Natural killer cell (primary cell): ENCODE results near the gene CENPC. TPM values are rescaled to one million over a fixed set of nuclear protein-coding genes. Genes with fewer than 3 reads are reported as not detected.
"Not testable (repeated sequence)": the region's sequence is repeated elsewhere in the genome, so short reads cannot be mapped to it uniquely, and the experiment has no call there.

ENCODE experiments used
- ATAC-seq, 3 donors: fragments of 150-1000 bp in 2 of 3; fragments of 200-7000 bp in 1 of 3; cut with Tn5 transposase; 1 replicate in 1 of 3; 2 replicates in 2 of 3; pipeline ENCODE4 v1.10.0; 2021; ENCODE audit warnings: mild to moderate bottlenecking in 2 of 3, moderate library complexity in 2 of 3
- DNase-seq, 2 donors: peaks; one replicate each; pipeline versions ENCODE4 v3.0.0 to v3.0.0-alpha.2; 2013 to 2021; ENCODE audit warnings: mixed read lengths in 1 of 2
- H3K27ac ChIP-seq: one replicate; pipeline ENCODE4 v1.5.1; 2013; ENCODE audit warnings: mild to moderate bottlenecking, low read length
- H3K27me3 ChIP-seq: one replicate; pipeline ENCODE4 v1.6.1; 2013; ENCODE audit warnings: low read length; ENCODE audit not compliant: control insufficient read depth, insufficient read depth
- H3K36me3 ChIP-seq: one replicate; pipeline ENCODE4 v1.6.1; 2013; ENCODE audit warnings: low read length; ENCODE audit not compliant: control insufficient read depth, insufficient read depth
- H3K4me1 ChIP-seq: one replicate; pipeline ENCODE4 v1.6.1; 2013; ENCODE audit warnings: low read length; ENCODE audit not compliant: control insufficient read depth, insufficient read depth
- H3K4me3 ChIP-seq: one replicate; pipeline ENCODE4 v1.5.1; 2013; ENCODE audit warnings: low read length
- H3K9me3 ChIP-seq: one replicate; pipeline ENCODE4 v1.6.1; 2013; ENCODE audit warnings: low read length; ENCODE audit not compliant: control insufficient read depth, insufficient read depth
- H3K27ac Mint-ChIP-seq, 2 donors: one replicate each; pipeline ENCODE4 v1.8.0; 2022; ENCODE audit warnings: mild to moderate bottlenecking in 2 of 2, mixed read lengths in 2 of 2, moderate library complexity in 1 of 2
- H3K27me3 Mint-ChIP-seq, 2 donors: one replicate each; pipeline ENCODE4 v1.8.0; 2022; ENCODE audit warnings: low read depth in 2 of 2, mixed read lengths in 2 of 2
- H3K36me3 Mint-ChIP-seq: one replicate; pipeline ENCODE4 v1.8.0; 2022; ENCODE audit warnings: mixed read lengths
- H3K4me1 Mint-ChIP-seq, 2 donors: one replicate each; pipeline ENCODE4 v1.8.0; 2022; ENCODE audit warnings: mixed read lengths in 2 of 2
- H3K4me3 Mint-ChIP-seq: one replicate; pipeline ENCODE4 v1.8.0; 2022; ENCODE audit warnings: mild to moderate bottlenecking, moderate library complexity, mixed read lengths
- H3K9me3 Mint-ChIP-seq, 2 donors: one replicate each; pipeline ENCODE4 v1.8.0; 2022; ENCODE audit warnings: mixed read lengths in 2 of 2
- WGBS: methylation state at CpG from one replicate; pipeline ENCODE4 v1.1.7; 2013; ENCODE audit warnings: missing lambda C conversion rate; ENCODE audit not compliant: insufficient coverage; 5-methylcytosine and 5-hydroxymethylcytosine counted together
- intact Hi-C: fragments of 100-400 bp; cut with micrococcal nuclease; formaldehyde crosslinking; loops from one replicate; pipeline ENCODE4 v1.14.2; 2022
- total RNA-seq, 4 donors: library from RNA; stranded (reverse); fragments of 120-200 nt in 1 of 4; gene quantifications; one replicate each; pipeline versions ENCODE4 v1.2.3 to v1.2.4, GENCODE V29; 2013 to 2022
- TF ChIP-seq, protein P1 (sequence below): fragments of 200-600 bp; IDR thresholded peaks from one replicate; pipeline ENCODE4 v1.8.0; 2022; ENCODE audit warnings: antibody characterized with exemption

CENPC gene
- total RNA-seq, 3 donors from 2014 or later (not counting 1 experiment from before 2014, with no cell fraction given), result 78.6 to 93.6 (median 91.1) TPM

DNA sequence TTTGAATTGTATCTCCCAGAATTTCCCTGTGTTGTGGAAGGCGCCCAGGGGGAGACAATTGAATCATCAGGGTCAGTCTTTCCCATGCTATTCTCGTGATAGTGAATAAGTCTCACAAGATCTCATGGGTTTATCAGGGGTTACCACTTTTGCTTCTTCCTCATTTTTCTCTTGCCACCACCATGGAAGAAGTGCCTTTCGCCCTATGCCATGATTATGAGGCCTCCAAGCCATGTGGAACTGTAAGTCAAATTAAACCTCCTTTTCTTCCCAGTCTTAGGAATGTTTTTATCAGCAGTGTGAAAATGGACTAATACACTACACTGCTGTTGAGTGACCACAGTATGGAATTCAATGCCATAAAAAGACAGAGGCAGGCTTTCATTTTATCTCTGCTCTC, 12.2 kb downstream of the CENPC start:
- H3K27me3 ChIP-seq, result no peaks in the 10 kb centered on the region
- 100% methylated on average over 3 of the region's 3 CpGs for WGBS
- Mint-ChIP-seq H3K27ac (peak overlapping the region in 1 of 2 donors; percentile 29), H3K9me3 (no peaks in the 10 kb centered on the region), H3K36me3 (peaks cover 32% of the 10 kb centered on the region), H3K4me3 (no peak overlapping the region), H3K27me3 (no peaks in the 10 kb centered on the region), H3K4me1 (peaks cover 46 to 53% of the 10 kb centered on the region in 2 donors)
- no peak for DNase-seq
- H3K27ac ChIP-seq, result no peak overlapping the region
- H3K4me1 ChIP-seq, result no peaks in the 10 kb centered on the region
- intact Hi-C loops, result no loop called here
- no peak overlapping the region for H3K4me3 ChIP-seq
- H3K36me3 ChIP-seq, result peaks cover 75% of the 10 kb centered on the region
- ATAC-seq, result no peak
- TF ChIP-seq, protein P1, sequence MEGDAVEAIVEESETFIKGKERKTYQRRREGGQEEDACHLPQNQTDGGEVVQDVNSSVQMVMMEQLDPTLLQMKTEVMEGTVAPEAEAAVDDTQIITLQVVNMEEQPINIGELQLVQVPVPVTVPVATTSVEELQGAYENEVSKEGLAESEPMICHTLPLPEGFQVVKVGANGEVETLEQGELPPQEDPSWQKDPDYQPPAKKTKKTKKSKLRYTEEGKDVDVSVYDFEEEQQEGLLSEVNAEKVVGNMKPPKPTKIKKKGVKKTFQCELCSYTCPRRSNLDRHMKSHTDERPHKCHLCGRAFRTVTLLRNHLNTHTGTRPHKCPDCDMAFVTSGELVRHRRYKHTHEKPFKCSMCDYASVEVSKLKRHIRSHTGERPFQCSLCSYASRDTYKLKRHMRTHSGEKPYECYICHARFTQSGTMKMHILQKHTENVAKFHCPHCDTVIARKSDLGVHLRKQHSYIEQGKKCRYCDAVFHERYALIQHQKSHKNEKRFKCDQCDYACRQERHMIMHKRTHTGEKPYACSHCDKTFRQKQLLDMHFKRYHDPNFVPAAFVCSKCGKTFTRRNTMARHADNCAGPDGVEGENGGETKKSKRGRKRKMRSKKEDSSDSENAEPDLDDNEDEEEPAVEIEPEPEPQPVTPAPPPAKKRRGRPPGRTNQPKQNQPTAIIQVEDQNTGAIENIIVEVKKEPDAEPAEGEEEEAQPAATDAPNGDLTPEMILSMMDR, result no peak
- H3K9me3 ChIP-seq, result no peaks in the 10 kb centered on the region

DNA sequence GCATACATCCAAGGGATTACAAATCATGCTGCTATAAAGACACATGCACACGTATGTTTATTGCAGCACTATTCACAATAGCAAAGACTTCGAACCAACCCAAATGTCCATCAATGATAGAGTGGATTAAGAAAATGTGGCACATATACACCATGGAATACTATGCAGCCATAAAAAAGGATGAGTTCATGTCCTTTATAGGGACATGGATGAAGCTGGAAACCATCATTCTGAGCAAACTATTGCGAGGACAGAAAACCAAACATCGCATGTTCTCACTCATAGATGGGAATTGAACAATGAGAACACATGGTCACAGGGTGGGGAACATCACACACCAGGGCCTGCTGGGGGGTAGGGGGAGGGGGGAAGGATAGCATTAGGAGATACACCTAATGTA, 12.9 kb downstream of the CENPC start:
- peaks cover 71% of the 10 kb centered on the region for H3K36me3 ChIP-seq
- WGBS, result 100% methylated on average over 3 of the region's 4 CpGs
- H3K4me3 ChIP-seq, ATAC-seq, H3K9me3 ChIP-seq, H3K27me3 ChIP-seq, intact Hi-C loops, H3K27me3 Mint-ChIP-seq, H3K27ac Mint-ChIP-seq, DNase-seq, H3K27ac ChIP-seq, H3K4me3 Mint-ChIP-seq, H3K4me1 ChIP-seq, H3K9me3 Mint-ChIP-seq: not testable (repeated sequence)
- peaks cover 32% of the 10 kb centered on the region for H3K36me3 Mint-ChIP-seq
- H3K4me1 Mint-ChIP-seq, result peaks cover 44 to 53% of the 10 kb centered on the region in 2 donors

DNA sequence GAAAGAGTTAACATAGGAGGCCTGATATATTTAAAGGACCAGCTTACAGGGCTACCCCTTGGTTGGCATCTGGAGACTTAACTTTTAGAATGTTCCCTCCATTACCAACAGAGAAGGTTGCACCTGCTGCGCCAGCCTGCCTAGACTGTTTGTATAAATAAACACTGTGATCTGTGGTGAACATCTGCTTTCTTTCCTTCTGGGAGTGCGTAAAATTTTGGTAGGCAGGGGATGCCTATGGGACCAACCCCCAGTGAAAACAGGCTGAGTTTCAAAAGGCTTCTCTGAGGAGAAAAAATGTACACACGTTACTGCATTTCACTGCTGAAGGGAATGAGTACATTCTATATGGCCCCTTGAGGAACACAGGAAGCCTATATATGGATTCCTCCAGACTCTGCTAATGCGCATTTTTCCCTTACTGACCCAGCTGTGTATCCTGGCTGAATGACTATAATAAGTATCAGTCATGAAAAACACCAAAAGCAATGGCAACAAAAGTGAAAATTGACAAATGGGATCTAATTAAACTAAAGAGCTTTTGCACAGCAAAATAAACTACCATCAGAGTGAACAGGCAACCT, 13.8 kb downstream of the CENPC start:
- no peak overlapping the region for H3K4me3 ChIP-seq
- no peaks in the 10 kb centered on the region for H3K9me3 ChIP-seq
- no peaks in the 10 kb centered on the region for H3K27me3 ChIP-seq
- peaks cover 39% of the 10 kb centered on the region for H3K36me3 Mint-ChIP-seq
- DNase-seq, result no peak
- no peak overlapping the region for H3K4me3 Mint-ChIP-seq
- H3K4me1 Mint-ChIP-seq, result peaks cover 49 to 61% of the 10 kb centered on the region in 2 donors
- no peak for ATAC-seq
- no peak overlapping the region for H3K27ac ChIP-seq
- peak overlapping the region in 1 of 2 donors; percentile 31 for H3K27ac Mint-ChIP-seq
- intact Hi-C loops, result no loop called here
- TF ChIP-seq, protein P1, result no peak
- WGBS, result 80% methylated on average over 4 of the region's 4 CpGs
- peaks cover 4% of the 10 kb centered on the region for H3K4me1 ChIP-seq
- H3K27me3 Mint-ChIP-seq, result no peaks in the 10 kb centered on the region
- H3K9me3 Mint-ChIP-seq, result no peaks in the 10 kb centered on the region
- H3K36me3 ChIP-seq, result peaks cover 64% of the 10 kb centered on the region

DNA sequence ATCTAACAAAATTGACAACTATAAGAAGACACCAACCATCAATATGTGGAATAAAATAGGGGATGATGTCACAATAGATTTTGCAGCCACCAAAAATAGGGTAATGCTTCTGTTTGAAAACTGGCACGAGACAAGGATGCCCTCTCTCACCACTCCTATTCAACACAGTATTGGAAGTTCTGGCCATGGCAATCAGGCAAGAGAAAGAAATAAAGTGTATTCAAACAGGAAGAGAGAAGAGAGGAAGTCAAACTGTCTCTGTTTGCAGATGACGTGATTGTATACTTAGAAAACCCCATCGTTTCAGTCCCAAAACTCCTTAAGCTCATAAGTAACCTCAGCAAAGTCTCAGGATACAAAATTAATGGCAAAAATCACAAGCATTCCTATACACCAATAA, 21.2 kb downstream of the CENPC start:
- ATAC-seq, H3K4me3 Mint-ChIP-seq, H3K27ac ChIP-seq, H3K27me3 Mint-ChIP-seq, intact Hi-C loops, H3K9me3 Mint-ChIP-seq, H3K4me3 ChIP-seq, H3K4me1 ChIP-seq, DNase-seq, H3K27me3 ChIP-seq, H3K9me3 ChIP-seq: not testable (repeated sequence)
- peak overlapping the region; percentile 70 to 87 for H3K27ac Mint-ChIP-seq
- 54% methylated on average over 2 of the region's 3 CpGs for WGBS
- H3K36me3 Mint-ChIP-seq, result peaks cover 14% of the 10 kb centered on the region
- H3K36me3 ChIP-seq, result peaks cover 14% of the 10 kb centered on the region
- peaks cover 69 to 77% of the 10 kb centered on the region in 2 donors for H3K4me1 Mint-ChIP-seq
